CD4-positive, alpha-beta T cell treated with Interleukin-17A for 4 hours (primary cell): Measurements from ENCODE around the gene OMP.
A peak's percentile ranks its signal among the peaks of the same experiment; 100 is the strongest.

ENCODE experiments used
- DNase-seq: peaks from one replicate; pipeline ENCODE4 v3.0.0-alpha.2; 2020; ENCODE audit warnings: mixed read lengths

Gene OMP

DNA sequence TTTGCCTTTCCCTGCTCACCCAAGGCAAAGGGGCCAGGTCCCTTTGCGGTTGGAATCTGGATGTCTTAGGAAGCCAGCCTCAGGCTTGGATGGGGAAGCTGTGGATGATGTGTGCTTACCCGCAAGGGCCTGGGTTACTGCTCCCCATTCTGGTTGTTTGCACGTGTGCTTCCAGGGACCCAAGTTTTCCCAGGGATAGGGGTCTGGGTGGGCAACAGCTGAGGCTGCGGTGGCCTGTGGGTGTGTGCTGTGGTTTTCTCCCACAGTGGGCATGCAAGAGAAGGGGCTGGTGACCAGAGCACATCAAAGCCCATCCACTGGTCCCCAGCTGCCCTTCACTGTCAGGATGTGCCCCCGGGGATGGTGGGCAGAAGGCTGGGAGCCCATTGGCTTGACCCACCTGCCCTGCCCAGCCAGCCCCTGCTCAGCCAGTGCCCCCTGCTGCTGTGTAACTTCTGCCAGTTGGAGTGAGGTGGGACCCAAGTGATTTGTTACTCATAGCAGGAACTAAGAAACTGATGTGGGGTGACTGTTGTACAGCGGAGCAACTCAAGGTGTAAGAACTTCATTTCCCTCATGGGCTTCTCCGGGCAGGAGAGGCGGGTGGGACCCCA is 32.6 kb upstream of the OMP start:
- no peak for DNase-seq

DNA sequence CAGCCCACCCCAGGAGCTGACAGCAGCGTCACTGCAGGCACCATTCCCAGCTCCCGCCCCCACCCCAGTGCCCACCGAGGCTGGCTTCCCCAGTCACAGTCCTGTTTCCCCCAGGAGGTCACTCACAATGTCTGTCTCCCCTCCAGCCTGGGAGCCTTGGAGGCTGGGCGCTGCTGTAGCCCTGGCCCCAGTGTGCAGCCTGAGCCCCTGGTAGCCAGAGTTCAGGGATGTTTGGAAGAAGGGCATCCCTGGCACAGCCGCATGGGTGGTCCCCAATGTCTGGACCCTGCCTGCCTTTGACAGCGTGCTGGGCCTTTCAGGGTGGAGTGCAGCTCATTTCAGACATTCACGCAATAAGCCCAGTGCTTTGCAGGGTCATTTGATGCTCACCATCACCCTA is 31.6 kb upstream of the OMP start:
- DNase-seq = no peak

DNA sequence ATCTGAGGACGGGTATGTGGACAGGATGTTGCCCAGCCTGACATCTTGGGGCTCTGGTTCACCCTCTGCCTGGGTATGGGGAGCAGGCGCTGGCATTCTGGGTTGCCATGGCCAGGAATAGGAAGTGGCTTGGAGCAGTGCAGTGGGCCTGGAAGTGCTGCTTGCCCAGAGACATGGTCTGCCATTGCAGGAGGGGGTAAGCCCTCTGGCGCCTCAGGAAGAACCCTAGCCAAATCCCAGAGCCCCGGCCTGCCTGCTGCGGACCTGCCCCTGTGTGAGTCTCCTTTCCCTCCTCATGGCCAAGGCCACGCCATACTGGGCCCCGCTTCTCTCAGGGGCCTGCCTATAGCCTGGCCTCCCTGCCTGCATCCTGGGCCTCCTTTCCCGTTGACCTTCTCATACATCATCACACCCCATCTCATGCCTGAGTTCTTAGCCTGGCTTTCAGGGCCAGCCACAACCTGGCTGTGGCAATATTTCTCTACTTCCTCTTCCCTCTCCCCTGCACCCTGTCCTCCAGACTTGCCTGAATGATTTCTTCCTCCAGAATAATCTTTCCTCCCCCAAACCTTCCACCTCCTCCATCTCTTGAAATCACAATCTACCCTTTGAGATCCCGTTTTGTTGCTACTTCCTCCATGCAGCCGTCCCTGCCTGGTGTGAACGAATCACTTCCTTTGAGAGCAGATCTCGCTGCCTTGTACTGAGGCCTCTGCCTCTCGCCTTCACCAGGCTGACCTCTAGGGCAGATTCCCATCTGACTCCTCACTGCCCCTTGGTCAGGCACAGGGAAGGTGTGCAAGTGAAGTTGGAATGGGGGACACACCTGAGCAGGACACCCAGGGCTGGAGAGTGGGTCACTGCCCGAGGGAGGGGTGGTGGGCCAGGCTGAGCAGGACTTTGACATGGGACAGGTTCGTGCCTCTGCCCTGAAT is 30.7 kb upstream of the OMP start:
- DNase-seq = no peak

DNA sequence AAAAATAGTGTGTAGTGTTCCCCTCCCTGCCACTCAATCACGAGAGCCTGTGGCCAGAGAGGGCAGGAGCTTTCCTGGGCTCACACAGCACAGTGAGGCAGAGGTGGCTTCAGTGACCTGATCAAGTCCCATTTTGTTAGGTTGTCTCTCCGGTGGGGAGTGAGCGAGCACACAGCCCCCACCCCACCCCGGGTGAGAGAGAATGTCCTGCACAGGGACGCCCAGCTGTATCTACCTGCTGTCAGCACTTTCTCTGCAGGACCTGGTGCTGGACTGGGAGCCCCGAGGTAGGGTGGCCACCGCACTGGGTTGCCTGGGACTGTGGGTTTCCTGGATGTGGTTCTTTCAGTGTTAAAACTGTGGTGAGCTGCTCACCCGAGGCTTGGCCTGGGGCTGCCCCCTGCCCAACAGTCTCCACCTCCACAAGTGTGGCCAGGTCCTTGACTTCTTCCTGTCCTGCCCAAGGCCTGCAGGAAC is 29.8 kb upstream of the OMP start:
- no peak for DNase-seq

DNA sequence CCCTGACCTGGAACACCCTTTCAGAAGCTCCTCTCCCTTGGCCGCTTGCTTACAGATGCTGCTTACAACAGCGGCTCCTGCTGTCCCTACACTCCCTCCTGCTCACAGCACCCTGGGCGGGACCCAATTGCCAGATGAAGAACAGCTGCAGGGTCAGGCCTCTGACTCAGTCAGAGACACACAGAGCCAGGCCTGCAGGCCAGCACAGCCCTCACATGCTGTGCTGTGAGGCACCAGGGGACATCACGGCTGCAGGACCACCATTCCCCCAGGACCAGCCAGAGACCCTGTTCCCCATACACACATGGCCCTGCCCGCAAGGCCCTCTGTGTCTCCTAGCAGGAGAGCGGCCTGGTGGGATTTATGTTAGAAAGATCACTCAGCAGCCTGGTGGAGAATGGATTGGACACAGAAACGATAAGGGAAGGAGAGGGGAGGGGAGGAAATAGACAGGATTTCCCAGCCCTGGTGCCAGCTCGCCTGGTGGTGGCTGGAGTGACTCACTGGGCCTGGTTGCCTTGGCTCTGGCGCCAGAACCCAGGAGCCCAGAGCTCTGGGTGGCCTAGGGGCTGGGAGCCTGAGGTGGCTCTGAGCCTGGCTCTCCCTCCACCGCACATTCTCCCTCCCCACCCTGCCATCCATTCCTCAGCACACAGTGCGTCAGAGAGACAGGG is 29.2 kb upstream of the OMP start:
- DNase-seq = no peak

DNA sequence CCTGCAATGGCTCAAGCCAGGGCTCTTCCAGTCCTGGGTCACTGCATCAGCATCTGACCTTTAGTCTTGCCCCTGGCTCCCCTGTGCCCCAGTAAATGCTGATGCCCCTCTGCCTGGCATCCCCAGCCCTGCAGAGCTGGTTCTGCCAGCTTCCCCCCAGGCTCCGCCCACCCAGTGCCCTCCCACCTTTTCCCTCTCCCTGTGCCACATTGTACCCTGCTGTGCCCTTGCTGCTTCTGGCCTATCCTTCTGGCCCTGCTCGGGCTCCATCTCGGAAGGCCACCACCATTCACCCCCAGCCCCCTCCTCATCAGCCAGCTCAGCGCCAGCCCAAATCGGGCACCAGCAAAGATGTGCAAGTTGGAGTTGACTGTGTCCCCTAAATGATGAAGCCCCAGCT is 28.4 kb upstream of the OMP start:
- no peak for DNase-seq

DNA sequence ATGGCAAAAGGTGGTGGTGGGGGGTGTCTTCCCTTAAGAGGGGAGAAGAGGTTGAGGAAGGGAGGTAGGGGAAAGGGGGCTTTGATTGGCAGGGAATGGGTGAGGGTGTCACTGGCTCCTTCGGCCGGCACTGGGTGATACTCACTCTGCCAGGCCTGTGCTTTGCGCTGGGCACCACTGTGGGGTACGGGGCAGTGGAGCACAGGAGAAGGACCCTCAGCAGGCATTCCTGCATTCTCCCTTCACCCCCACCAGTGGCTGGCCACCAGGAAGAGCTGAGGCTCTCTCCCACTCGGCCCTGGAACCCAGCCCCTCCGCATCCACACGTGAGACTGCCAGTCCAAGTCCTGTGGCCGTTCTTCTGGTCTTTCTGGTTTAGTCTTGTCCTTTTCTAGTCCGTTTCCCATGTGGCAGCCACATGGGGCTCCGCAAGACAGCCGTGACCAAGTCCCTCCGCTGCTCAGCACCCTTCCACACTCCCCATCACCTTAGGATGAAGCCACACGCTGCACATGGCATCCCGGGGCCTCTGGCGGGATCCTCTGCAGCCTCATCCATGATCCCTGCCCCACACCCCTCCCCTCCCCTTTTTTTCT is 27.9 kb upstream of the OMP start:
- DNase-seq = no peak

DNA sequence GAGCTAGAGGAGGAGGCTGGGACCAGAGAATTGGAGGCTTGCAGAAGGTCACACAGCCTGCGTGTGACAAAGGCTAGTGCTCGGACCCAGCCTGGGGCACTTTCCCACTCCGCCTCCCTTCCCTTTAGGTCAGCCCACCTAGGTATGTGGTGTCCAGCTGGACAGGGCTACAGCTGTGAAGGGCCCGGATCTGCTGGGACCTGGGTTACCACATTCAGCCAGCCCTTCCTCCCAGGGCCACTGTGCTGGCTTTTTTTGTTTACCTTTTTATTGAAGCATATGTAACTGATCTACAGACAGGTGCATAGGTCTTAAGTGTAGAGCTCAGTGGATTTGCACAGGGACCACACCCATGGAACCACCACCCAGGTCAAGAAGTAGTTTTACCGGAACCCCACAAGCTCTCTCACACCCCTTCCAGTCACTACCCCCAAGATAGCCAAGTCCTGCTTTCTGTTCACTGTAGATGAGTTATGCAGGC is 27.2 kb upstream of the OMP start:
- no peak for DNase-seq

DNA sequence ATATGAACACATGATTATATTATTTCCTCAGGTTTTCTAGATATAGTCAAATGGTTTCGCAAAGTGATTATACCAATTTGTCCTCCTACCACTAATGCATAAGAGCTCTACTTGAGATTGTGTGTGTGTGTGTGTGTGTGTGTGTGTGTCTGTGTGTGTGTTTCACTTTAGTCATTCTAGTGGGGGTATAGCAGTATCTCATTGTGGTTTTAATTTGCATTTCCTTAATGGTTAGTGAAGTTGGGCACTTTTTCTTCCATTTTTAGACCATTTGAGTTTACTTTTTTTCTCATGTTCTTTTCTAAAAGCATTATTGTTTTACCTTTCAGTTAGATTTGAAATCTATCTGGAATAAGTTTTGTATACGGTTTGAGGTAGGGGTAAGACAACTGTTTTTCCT is 23.0 kb upstream of the OMP start:
- DNase-seq = no peak

DNA sequence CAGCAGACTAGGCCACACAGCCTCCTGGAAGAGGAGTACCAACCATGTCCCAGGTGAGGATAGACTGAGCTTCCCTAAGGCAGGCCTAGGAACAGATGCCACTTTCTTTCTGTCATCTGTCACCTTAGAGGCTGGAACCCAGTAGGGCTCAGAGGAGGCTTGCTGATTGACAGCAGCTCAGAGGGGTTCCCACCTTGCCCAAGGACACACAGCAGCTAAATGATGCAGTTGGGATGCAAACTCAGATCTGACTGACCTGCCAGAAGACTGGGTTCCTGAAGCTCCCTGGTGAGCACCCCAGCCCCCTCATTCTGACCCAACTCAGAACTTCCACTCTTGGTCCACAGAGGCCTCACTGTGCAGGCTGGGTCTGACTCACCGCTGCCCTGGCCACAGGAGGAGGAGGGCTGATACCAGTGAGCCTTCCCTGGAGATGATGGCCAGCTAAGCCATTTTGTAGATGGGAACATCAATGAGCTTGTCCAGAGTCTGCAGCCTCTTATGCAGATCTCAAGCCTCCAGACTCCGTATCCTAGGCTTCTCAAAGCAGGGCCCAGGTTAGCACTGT is 21.9 kb upstream of the OMP start:
- no peak for DNase-seq

DNA sequence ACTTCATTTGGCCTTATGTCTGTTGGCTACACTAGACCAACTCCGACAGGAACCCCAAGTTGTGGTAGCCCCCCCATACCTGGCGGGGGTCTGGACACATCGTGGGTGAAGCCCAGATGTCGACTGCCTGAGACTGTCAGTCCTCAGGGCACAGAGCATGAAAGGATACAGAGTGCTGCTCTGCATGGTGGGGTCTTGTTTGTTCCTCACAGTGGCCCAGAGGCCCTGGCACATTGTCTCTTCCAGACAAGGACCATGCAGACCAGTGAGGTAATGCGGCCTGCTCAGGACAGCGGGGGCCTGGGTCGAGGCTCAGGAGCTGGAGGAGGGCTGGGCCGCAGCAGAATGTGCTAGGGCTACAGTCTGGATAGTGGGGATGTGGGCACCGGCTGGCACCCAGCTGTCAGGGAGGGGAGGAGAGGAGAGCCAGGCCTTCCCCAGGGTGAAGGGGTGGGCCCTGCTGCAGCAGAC is 21.2 kb upstream of the OMP start:
- DNase-seq = peak; percentile 3

DNA sequence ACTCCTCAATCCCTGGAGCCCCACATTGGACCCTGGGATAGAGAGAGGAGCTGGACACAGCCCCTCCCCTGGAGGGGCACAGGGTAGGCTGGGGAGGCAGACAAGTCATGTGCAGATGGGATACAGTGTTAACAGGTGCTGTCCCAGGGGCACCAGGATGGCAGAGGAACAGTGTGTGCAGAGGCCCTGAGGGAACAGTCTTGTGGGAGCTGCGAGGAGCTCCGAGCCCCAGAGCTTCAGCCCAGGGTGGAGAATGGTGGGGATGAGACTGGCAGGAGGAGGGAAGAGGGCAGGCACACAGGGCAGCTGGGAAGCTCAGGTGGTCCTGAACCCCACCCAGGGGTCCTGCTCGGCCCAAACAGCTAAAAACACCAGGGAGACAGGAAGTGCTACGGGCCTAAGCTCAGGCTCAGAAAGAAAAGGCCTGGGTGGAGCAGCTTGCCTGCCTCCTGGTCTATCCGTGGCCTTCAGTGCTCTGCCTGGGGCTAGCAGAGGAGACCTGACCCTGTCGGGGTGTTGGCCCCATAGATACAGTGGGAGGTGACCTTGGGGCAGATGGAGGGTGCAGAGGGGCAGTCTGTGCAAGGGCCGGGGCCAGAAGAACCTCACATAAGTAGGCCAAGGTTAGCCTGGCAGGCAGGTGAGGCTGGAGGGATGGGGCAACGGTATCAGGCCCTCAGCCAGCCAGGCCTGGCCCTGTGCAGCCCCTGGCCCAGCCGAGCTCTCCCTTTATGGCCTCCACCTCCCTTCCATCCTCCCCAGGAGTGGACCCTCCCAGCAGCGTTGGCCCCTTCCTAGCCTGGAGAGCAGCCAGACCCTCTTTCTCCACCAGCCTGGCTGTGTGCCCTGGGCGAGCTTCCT is 20.4 kb upstream of the OMP start:
- peak; percentile 6 for DNase-seq

DNA sequence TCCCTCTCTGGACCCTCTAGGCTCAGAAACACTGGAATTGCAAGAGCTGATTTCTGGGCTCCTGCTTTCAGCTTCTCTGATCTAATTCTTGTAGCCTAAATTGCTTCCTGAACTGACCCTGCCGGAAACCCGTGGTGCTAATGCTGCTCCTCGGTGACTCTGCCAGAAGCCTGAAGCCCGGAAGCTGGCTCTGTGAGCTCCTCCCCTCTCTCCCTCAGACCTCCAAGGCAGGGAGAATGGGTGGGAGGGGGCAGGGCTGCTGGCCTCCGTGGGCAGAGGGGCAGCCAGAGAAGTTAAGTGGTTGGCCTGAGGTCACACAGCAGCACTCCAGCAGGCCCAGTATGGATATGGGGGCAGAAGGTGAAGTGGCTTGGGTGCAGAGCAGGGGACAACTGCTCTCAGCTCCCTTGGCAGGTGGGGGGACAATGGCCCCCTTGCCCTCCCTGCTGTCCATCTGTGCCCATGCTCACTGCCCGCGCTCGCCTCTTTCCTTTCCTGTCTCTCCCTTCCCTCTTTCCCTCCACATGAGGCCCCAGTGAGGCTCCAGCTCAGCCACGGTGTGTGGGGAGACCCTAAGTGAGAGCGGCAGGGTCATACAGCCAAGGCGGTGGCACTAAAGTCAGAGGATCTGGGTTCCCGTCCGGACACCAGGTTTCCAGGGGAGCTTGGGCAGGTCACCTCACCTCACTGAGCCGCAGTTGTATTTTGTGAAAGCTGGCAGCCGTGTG is 19.6 kb upstream of the OMP start:
- peak; percentile 74 for DNase-seq

DNA sequence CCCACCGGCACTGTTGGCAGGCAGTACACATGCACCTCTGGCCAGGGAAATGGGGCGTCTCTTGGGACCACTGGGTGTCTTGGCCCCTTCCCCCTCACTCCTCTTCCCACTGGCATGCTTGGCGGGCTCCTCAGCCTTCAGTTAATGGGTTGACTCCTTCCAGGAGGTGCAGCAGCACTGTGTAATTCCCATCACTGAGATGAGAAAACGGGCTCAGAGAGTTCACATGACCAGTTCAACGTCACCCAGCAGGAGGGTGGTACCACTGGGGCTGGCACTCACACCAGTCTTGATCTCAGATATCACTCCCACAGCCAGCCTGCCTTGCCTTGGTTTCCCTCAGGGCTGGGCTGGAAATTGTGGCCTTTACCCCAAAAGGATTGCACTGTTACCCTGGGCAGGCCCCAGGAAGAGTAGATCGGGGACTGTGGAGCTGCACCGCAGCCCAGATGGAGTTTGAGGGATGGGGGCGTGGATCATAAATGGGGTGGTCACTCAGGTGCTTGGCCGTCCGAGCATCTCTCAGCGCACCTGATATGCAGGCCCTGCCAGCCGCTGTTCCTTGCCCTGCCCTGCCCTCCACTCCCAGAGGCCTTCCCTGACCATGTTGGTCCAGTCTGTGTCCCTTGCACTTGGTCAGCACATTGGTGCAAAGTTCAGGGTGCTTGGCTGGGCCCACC is 18.9 kb upstream of the OMP start:
- peak; percentile 1 for DNase-seq

DNA sequence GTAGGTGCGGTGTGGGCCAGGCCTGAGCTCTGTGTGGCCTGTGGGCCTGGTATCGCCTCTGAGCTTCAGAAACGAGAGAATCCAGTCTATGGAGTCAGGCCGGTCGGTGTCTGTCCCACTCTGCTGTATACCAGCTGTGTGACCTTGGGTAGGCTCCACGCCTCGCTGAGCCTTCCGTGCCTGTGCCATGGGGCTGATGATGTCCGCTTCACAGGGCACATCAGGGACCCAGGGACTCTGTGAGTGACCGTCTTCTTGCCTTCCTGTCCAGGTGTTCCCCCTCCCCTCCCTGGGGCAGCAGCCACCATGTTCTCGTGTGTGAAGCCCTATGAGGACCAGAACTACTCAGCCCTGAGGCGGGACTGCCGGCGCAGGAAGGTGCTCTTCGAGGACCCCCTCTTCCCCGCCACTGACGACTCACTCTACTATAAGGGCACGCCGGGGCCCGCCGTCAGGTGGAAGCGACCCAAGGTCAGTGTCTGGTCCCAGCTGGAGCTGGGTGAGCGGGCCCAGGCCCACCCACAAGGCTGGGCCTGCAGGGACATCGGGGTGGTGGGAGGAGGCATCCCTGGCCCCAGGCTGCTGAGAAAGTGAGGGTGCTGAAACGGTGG is 18.0 kb upstream of the OMP start:
- DNase-seq = no peak

DNA sequence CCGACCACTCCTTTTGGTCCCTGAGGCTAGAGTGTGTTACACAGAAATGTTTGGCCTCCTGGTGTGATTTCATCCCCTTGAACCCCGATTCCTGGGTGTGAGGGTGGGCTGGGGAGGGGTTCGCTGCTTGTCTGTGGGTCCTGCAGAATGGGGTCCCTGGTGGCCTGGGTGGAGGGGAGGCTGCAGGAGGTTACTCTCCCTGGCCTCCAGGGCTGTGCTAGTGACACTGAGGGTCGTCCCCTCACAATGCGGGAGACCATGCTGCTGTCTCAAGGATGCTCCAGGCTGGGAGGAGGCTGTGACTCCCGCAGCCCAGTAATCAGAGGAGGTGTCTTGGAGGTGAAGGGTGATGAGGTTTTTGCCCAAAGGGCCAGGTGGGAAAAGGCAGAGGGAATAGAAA is 17.0 kb upstream of the OMP start:
- no peak for DNase-seq

DNA sequence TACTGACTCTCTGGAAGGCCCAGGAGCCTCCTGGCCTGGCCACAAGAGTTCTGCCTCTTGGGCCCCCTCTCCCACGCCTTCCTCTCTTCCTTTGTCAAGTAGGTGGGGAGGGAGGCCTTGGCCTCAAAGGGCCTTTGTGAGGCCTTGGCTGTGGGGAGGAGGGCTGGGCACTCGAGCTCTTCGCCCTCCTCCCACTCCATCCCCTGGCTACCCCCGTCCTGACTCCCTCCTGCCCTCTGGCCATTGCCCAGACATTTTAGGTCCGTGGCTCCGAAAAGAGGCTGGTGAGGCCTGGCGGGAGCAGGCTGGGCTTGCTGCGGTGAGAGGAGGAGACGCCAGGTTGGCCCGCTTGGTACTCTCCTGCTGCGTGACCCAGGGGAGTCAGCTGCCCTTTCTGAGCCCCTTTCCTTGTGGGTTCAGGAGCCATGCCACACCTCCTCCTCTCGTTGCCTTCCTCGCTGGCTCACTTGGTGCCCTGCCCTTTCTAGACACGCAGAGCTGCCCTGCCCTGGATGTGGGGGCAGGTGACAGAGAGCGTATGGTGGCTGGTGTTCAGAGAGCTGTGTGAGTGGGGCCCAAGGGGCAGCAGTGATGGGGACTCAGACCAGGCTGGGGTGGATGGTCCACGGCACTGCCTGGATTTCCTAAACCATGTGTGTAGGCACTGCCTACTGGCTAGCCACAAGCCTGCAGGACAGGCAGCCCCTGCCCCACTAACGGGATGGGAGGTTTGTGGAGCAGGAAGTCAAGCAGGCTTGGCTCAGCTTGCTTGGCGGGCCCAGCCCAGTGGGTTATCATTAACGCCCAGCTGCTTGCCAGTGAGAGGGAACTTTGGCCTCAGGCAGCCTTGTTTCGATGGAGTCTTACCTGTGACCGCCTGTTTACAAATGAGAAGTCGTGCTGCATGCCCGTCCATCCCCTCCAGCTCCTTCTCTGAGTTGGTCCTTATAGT is 15.8 kb upstream of the OMP start:
- DNase-seq = no peak

DNA sequence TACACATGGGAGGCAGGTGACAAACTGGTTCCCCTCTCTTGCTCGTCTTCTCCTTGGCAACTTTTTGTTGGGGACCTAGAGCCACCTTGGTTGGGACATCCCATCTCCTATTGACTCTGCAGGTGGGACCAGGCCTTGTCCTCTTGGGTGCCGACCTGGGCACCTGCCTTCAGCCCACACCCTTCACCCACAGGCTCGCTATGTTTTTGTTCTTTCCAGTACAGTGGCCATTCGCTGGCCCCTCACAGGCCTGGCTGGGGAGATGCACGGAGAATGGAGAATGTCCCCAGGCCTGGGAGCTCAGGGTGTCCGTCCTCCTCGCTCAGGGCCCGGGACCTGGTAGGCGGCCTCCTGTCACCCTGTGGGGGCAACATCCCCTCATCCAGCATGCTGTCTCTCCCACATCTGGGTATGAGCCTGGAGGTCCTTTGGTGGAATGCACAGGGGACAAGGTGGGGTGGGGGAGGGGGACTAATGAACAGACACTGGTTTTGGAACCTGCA is 14.9 kb upstream of the OMP start:
- no peak for DNase-seq
